IMR-90 (cell line): Measurements from ENCODE around the gene HOXB1.

Experiments
- BHLHE40 ChIP-seq: fragments of 150-350 bp; IDR thresholded peaks from 2 replicates; pipeline ENCODE4 v1.6.1; 2016; ENCODE audit warnings: mild to moderate bottlenecking, low read depth, low read length
- CEBPB ChIP-seq: IDR thresholded peaks from 2 replicates; pipeline ENCODE4 v1.6.1; 2012; ENCODE audit warnings: low read depth, low read length, improper control_type of control experiment
- CTCF ChIP-seq: conservative IDR thresholded peaks from 2 replicates; pipeline ENCODE4 v1.5.1; 2012; ENCODE audit warnings: mild to moderate bottlenecking, low read depth, low read length, improper control_type of control experiment
- MAFK ChIP-seq: IDR thresholded peaks from 2 replicates; pipeline ENCODE4 v1.6.1; 2012; ENCODE audit warnings: low read depth, low read length, improper control_type of control experiment
- MAZ ChIP-seq: IDR thresholded peaks from 2 replicates; pipeline ENCODE4 v1.6.1; 2012; ENCODE audit warnings: low read depth, mild to moderate bottlenecking, low read length, improper control_type of control experiment, moderate library complexity, borderline replicate concordance
- MXI1 ChIP-seq: IDR thresholded peaks from 2 replicates; pipeline ENCODE4 v1.6.1; 2012; ENCODE audit warnings: low read depth, mild to moderate bottlenecking, low read length, moderate library complexity, borderline replicate concordance
- NFE2L2 ChIP-seq: fragments of 150-350 bp; IDR thresholded peaks from 2 replicates; pipeline ENCODE4 v1.6.1; 2016; ENCODE audit warnings: low read depth, mild to moderate bottlenecking, low read length
- POLR2A ChIP-seq: IDR thresholded peaks from 2 replicates; pipeline ENCODE4 v1.6.1; 2012; ENCODE audit warnings: mild to moderate bottlenecking, low read depth, low read length
- RAD21 ChIP-seq: IDR thresholded peaks from 2 replicates; pipeline ENCODE4 v1.6.1; 2012; ENCODE audit warnings: low read length, improper control_type of control experiment
- RCOR1 ChIP-seq: IDR thresholded peaks from 2 replicates; pipeline ENCODE4 v1.6.1; 2012; ENCODE audit warnings: mild to moderate bottlenecking, low read length, improper control_type of control experiment; ENCODE audit not compliant: insufficient replicate concordance
- RFX5 ChIP-seq: IDR thresholded peaks from 2 replicates; pipeline ENCODE4 v1.8.0; 2012; ENCODE audit warnings: low read depth, mild to moderate bottlenecking, low read length, moderate library complexity
- SMC3 ChIP-seq: fragments of 150-350 bp; IDR thresholded peaks from 2 replicates; pipeline ENCODE4 v1.6.1; 2016; ENCODE audit warnings: low read depth, mild to moderate bottlenecking, antibody characterized with exemption, low read length, moderate library complexity
- TF ChIP-seq, protein P1 (sequence below): fragments of 150-350 bp; IDR thresholded peaks from 2 replicates; pipeline ENCODE4 v1.6.1; 2016; ENCODE audit warnings: low read depth, mild to moderate bottlenecking, low read length, moderate library complexity, borderline replicate concordance
- TF ChIP-seq, protein P2 (sequence below): fragments of 150-350 bp; IDR thresholded peaks from 2 replicates; pipeline ENCODE4 v1.6.1; 2017; ENCODE audit warnings: mild to moderate bottlenecking, antibody characterized with exemption, low read length, low read depth

DNA sequence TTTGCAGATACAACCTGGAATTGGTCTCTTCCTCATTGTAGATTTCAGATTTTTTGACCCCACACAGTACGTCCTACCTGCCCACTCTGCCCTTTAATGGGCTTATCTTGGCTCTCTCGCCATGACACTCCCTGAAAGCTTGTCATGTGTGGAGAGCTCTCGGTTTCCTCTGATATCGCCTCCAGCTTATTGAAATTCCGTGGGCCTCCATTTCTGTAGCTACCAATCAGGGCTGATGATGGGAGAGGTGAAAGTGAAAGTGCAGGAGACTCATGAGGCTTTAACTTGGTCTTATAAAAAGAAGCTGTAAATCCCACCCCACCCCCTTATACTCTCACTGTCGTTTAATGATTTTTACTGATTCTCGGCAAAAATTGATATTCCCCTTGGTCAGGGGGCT is 17.7 kb downstream of the HOXB1 start:
- TF ChIP-seq SMC3 = no peak
- no peak for TF ChIP-seq CTCF
- no peak for TF ChIP-seq MAZ
- no peak for TF ChIP-seq POLR2A
- TF ChIP-seq NFE2L2 = no peak
- TF ChIP-seq RFX5 = no peak
- no peak for TF ChIP-seq MAFK
- TF ChIP-seq BHLHE40 = no peak
- TF ChIP-seq CEBPB = no peak
- no peak for TF ChIP-seq MXI1
- TF ChIP-seq RCOR1 = no peak
- TF ChIP-seq, protein P1, sequence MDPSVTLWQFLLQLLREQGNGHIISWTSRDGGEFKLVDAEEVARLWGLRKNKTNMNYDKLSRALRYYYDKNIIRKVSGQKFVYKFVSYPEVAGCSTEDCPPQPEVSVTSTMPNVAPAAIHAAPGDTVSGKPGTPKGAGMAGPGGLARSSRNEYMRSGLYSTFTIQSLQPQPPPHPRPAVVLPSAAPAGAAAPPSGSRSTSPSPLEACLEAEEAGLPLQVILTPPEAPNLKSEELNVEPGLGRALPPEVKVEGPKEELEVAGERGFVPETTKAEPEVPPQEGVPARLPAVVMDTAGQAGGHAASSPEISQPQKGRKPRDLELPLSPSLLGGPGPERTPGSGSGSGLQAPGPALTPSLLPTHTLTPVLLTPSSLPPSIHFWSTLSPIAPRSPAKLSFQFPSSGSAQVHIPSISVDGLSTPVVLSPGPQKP = no peak
- TF ChIP-seq, protein P2, sequence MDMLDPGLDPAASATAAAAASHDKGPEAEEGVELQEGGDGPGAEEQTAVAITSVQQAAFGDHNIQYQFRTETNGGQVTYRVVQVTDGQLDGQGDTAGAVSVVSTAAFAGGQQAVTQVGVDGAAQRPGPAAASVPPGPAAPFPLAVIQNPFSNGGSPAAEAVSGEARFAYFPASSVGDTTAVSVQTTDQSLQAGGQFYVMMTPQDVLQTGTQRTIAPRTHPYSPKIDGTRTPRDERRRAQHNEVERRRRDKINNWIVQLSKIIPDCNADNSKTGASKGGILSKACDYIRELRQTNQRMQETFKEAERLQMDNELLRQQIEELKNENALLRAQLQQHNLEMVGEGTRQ = no peak
- TF ChIP-seq RAD21 = no peak
